ENCODE results near the gene CCDC167. TPM values are rescaled to one million over a fixed set of nuclear protein-coding genes. Genes with fewer than 3 reads are reported as not detected.
A peak's percentile ranks its signal among the peaks of the same experiment; 100 is the strongest.

CCDC167 gene
- total RNA-seq, 1 donor from 2014 or later: 29.7 TPM

- Histone ChIP-seq H3K27me3 (ENCODE audit: control insufficient read depth, insufficient read depth, low read length) (no peaks in the 10 kb centered on the region), H3K36me3 (ENCODE audit: control insufficient read depth, insufficient read depth, low read length) (peaks cover 5% of the 10 kb centered on the region), H3K4me3 (ENCODE audit: low read depth, low read length) (peak overlapping the region; percentile 86)
- FAIRE-seq: no peak
- DNase-seq (ENCODE audit: low read depth): no peak
- no peak for TF ChIP-seq CTCF (IDR thresholded peaks at IDR 0.05; ENCODE audit: insufficient read depth, low read length, severe bottlenecking)
Measured at GRCh38 chr6:37433657-37434271, 65.9 kb downstream of the CCDC167 start.

Other genes starting within 250 kb of the CCDC167 start
- gene TBC1D22B, start 242.1 kb downstream of the CCDC167 start, total RNA-seq: 4.7 and 6.7 TPM in 2 replicates
- gene TMEM217, start 241.7 kb downstream of the CCDC167 start, total RNA-seq: 0.26 and 0.38 TPM in 2 replicates
- 20.8 and 29.2 TPM in 2 replicates for gene RNF8, start 145.9 kb downstream of the CCDC167 start, total RNA-seq
- 15.8 and 22.1 TPM in 2 replicates for gene CMTR1, start 66.7 kb downstream of the CCDC167 start, total RNA-seq
- 0.26 TPM in 2 replicates for gene MDGA1, start 198.0 kb upstream of the CCDC167 start, total RNA-seq

All from bronchial epithelial cell (primary cell).